CD14-positive monocyte (primary cell): Measurements from ENCODE around the gene MDM4. TPM values are rescaled to one million over a fixed set of nuclear protein-coding genes. Genes with fewer than 3 reads are reported as not detected.

ENCODE experiments used
- DNase-seq, 3 donors: peaks; one replicate each; pipeline ENCODE4 v3.0.0-alpha.2; 2011 to 2022
- H2AFZ ChIP-seq: 2 replicates; pipeline ENCODE4 v1.6.0; 2012; ENCODE audit warnings: mild to moderate bottlenecking, low read depth, low read length, inconsistent platforms; ENCODE audit not compliant: insufficient read depth, poor library complexity, severe bottlenecking
- H3K27ac ChIP-seq, 2 donors: 1 replicate in 1 of 2; 2 replicates in 1 of 2; pipeline ENCODE4 v1.5.1; 2012 to 2013; ENCODE audit warnings: low read length in 2 of 2, control low read depth in 1 of 2, inconsistent platforms in 1 of 2, low read depth in 1 of 2, mild to moderate bottlenecking in 1 of 2
- H3K27me3 ChIP-seq, 2 donors: one replicate each; pipeline versions ENCODE4 v1.6.0 to v1.6.1; 2011 to 2013; ENCODE audit warnings: low read length in 2 of 2; ENCODE audit not compliant: control insufficient read depth in 2 of 2, insufficient read depth in 2 of 2
- H3K36me3 ChIP-seq, 2 donors: replicated peaks in 1 of 2; 1 replicate in 1 of 2; 2 replicates in 1 of 2; pipeline versions ENCODE4 v1.5.1 to v1.6.1; 2012 to 2013; ENCODE audit warnings: low read length in 2 of 2, control low read depth in 1 of 2, inconsistent platforms in 1 of 2, mild to moderate bottlenecking in 1 of 2; ENCODE audit not compliant: insufficient read depth in 2 of 2, control insufficient read depth in 1 of 2
- H3K4me1 ChIP-seq, 2 donors: 1 replicate in 1 of 2; 2 replicates in 1 of 2; pipeline versions ENCODE4 v1.5.1 to v1.6.1; 2012 to 2013; ENCODE audit warnings: low read length in 2 of 2, control low read depth in 1 of 2, inconsistent platforms in 1 of 2, mild to moderate bottlenecking in 1 of 2, moderate library complexity in 1 of 2; ENCODE audit not compliant: insufficient read depth in 2 of 2, control insufficient read depth in 1 of 2
- H3K4me2 ChIP-seq: replicated peaks from 2 replicates; pipeline ENCODE3; 2012; ENCODE audit warnings: low read length, moderate library complexity, mild to moderate bottlenecking; ENCODE audit not compliant: poor library complexity, severe bottlenecking; ENCODE audit errors: extremely low read depth
- H3K4me3 ChIP-seq, 3 experiments: fragments of 200-600 bp in 1 of 3; sonication (generic) in 1 of 3; replicated peaks in 1 of 3; 1 replicate in 2 of 3; 2 replicates in 1 of 3; pipeline ENCODE4 v1.5.1; 2011 to 2013; ENCODE audit warnings: low read length in 3 of 3, mild to moderate bottlenecking in 3 of 3, control low read depth in 2 of 3, low read depth in 2 of 3, inconsistent platforms in 1 of 3, moderate library complexity in 1 of 3
- H3K79me2 ChIP-seq: 2 replicates; pipeline ENCODE4 v1.6.0; 2012; ENCODE audit warnings: mild to moderate bottlenecking, control low read depth, inconsistent platforms, low read length, moderate library complexity; ENCODE audit not compliant: insufficient read depth
- H3K9ac ChIP-seq: 2 replicates; pipeline ENCODE4 v1.6.0; 2017; ENCODE audit warnings: low read length, mild to moderate bottlenecking; ENCODE audit not compliant: insufficient read depth, poor library complexity, severe bottlenecking
- H3K9me3 ChIP-seq, 2 donors: replicated peaks in 1 of 2; 1 replicate in 1 of 2; 2 replicates in 1 of 2; pipeline versions ENCODE4 v1.5.1 to v1.6.1; 2012 to 2013; ENCODE audit warnings: low read length in 2 of 2, control low read depth in 1 of 2; ENCODE audit not compliant: control insufficient read depth in 1 of 2, insufficient read depth in 1 of 2
- H4K20me1 ChIP-seq: 2 replicates; pipeline ENCODE4 v1.6.0; 2012; ENCODE audit warnings: mild to moderate bottlenecking, low read length, control low read depth, moderate library complexity; ENCODE audit not compliant: insufficient read depth
- H3K27ac Mint-ChIP-seq, 7 donors: one replicate each; pipeline ENCODE4 v1.8.0; 2020; ENCODE audit warnings: mild to moderate bottlenecking in 7 of 7, mixed read lengths in 7 of 7, moderate library complexity in 6 of 7, inconsistent platforms in 2 of 7
- H3K27me3 Mint-ChIP-seq, 3 donors: one replicate each; pipeline ENCODE4 v1.8.0; 2021 to 2022; ENCODE audit warnings: low read depth in 3 of 3, mild to moderate bottlenecking in 3 of 3, mixed read lengths in 3 of 3, moderate library complexity in 3 of 3, inconsistent platforms in 1 of 3
- H3K36me3 Mint-ChIP-seq, 2 donors: one replicate each; pipeline ENCODE4 v1.8.0; 2020; ENCODE audit warnings: mixed read lengths in 2 of 2, inconsistent platforms in 1 of 2, mild to moderate bottlenecking in 1 of 2
- H3K4me1 Mint-ChIP-seq: one replicate; pipeline ENCODE4 v1.8.0; 2020; ENCODE audit warnings: mild to moderate bottlenecking, mixed read lengths
- H3K4me3 Mint-ChIP-seq, 2 donors: one replicate each; pipeline ENCODE4 v1.8.0; 2020; ENCODE audit warnings: mild to moderate bottlenecking in 2 of 2, mixed read lengths in 2 of 2, moderate library complexity in 1 of 2
- H3K9me3 Mint-ChIP-seq, 7 donors: one replicate each; pipeline ENCODE4 v1.8.0; 2020 to 2022; ENCODE audit warnings: mixed read lengths in 7 of 7, mild to moderate bottlenecking in 6 of 7, moderate library complexity in 6 of 7, inconsistent platforms in 2 of 7
- CTCF ChIP-seq: fragments of 200-600 bp; IDR thresholded peaks from one replicate; pipeline ENCODE4 v1.8.0; 2022; ENCODE audit warnings: antibody characterized with exemption, mild to moderate bottlenecking
- WGBS: methylation state at CpG from one replicate; pipeline ENCODE4 v1.1.5; 2013; ENCODE audit warnings: missing lambda C conversion rate; ENCODE audit not compliant: insufficient coverage; 5-methylcytosine and 5-hydroxymethylcytosine counted together
- intact Hi-C, 2 donors: fragments of 100-400 bp; cut with micrococcal nuclease; formaldehyde crosslinking; loops; one replicate each; pipeline versions ENCODE4 v1.15.0 to v1.15.1; 2023
- polyA plus RNA-seq, 3 donors: library from polyadenylated mRNA; depleted of rRNA in 1 of 3; unstranded in 2 of 3; stranded (reverse) in 1 of 3; fragments of 300-500 nt in 2 of 3; fragments of >200 nt in 1 of 3; fragmentation: Illumina TruSeq in 2 of 3; gene quantifications; 1 replicate in 2 of 3; 2 replicates in 1 of 3; pipeline ENCODE4 v1.2.3, GENCODE V29; 2012 to 2021

MDM4 gene
- polyA plus RNA-seq, 3 donors, result 7.8 to 37.0 (median 10.2) TPM

- Mint-ChIP-seq H3K27ac (peak overlapping the region; percentile 85 to 95 (median 93)), H3K36me3 (no peaks in the 10 kb centered on the region), H3K27me3 (peaks cover 0 to 2% (median 0%) of the 10 kb centered on the region in 3 donors), H3K9me3 (peaks cover 0 to 4% (median 2%) of the 10 kb centered on the region in 7 donors), H3K4me1 (peaks cover 37% of the 10 kb centered on the region), H3K4me3 (peak overlapping the region; percentile 92 to 95)
- Histone ChIP-seq H3K9ac (peak overlapping the region; percentile 73), H4K20me1 (no peaks in the 10 kb centered on the region), H3K79me2 (no peaks in the 10 kb centered on the region), H3K27ac (peak overlapping the region; percentile 72 to 91), H3K36me3 (no peaks in the 10 kb centered on the region), H3K4me2 (peak overlapping the region; percentile 84), H3K4me1 (peaks cover 32 to 38% of the 10 kb centered on the region in 2 donors), H3K27me3 (no peaks in the 10 kb centered on the region), H3K9me3 (no peaks in the 10 kb centered on the region), H2AFZ (peak overlapping the region; percentile 80), H3K4me3 (peak overlapping the region; percentile 53 to 96 (median 88))
- no peak for TF ChIP-seq CTCF
- intact Hi-C loops, result loop anchor here in 1 of 2 donors (5.0 kb wide), 1 partner anchor 95 kb away; the partner anchor contains the start of gene PPP1R15B
- DNase-seq, result peak; percentile 93 to 94 (median 93)
- WGBS, result 0% methylated on average over 10 of the region's 13 CpGs
Observed at GRCh38 chr1:204506969-204507316, 9.3 kb upstream of the MDM4 start.

- H3K4me1 ChIP-seq, result peaks cover 38 to 44% of the 10 kb centered on the region in 2 donors
- no peaks in the 10 kb centered on the region for H3K36me3 Mint-ChIP-seq
Observed at GRCh38 chr1:204507317-204508105, 8.7 kb upstream of the MDM4 start.

More at GRCh38 chr1:204507317-204508105, 8.7 kb upstream of the MDM4 start:
- intact Hi-C loops, result loop anchor here in 1 of 2 donors (5.0 kb wide), 1 partner anchor 95 kb away; the partner anchor contains the start of gene PPP1R15B
- Histone ChIP-seq H3K9me3 (no peaks in the 10 kb centered on the region), H3K4me3 (peak overlapping the region; percentile 53 to 96 (median 88)), H3K27ac (peak overlapping the region; percentile 72 to 91), H3K27me3 (no peaks in the 10 kb centered on the region), H3K79me2 (no peaks in the 10 kb centered on the region), H3K36me3 (no peaks in the 10 kb centered on the region), H2AFZ (peak overlapping the region; percentile 80), H4K20me1 (no peaks in the 10 kb centered on the region), H3K4me2 (peak overlapping the region; percentile 84), H3K9ac (peak overlapping the region; percentile 73)
- 5% methylated on average over 10 of the region's 22 CpGs for WGBS
- H3K4me1 Mint-ChIP-seq, result peaks cover 42% of the 10 kb centered on the region
- H3K27ac Mint-ChIP-seq, result peak overlapping the region; percentile 85 to 95 (median 93)
- peak overlapping the region; percentile 92 to 95 for H3K4me3 Mint-ChIP-seq
- TF ChIP-seq CTCF, result no peak
- H3K9me3 Mint-ChIP-seq, result peaks cover 0 to 4% (median 2%) of the 10 kb centered on the region in 7 donors
- H3K27me3 Mint-ChIP-seq, result peaks cover 0 to 2% (median 0%) of the 10 kb centered on the region in 3 donors
- DNase-seq, result peak in 1 of 3 donors; percentile 35
